ENCODE data around the gene TMEM132D.

The TMEM132D gene

GRCh38 chr12:129494260-129494659 is 409.6 kb downstream of the TMEM132D start:
- no peak overlapping the region for H3K27ac Mint-ChIP-seq
- ATAC-seq (no peak), DNase-seq (no peak)
- no peak overlapping the region for H3K4me3 Mint-ChIP-seq
- H3K9me3 Mint-ChIP-seq = peaks cover 0 to 19% of the 10 kb centered on the region in 2 donors
- peaks cover 11% of the 10 kb centered on the region for H3K27me3 Mint-ChIP-seq
- H3K4me1 Mint-ChIP-seq = no peaks in the 10 kb centered on the region

GRCh38 chr12:129489100-129489676 is 414.6 kb downstream of the TMEM132D start:
- no peaks in the 10 kb centered on the region for H3K27me3 Mint-ChIP-seq
- no peaks in the 10 kb centered on the region for H3K4me1 Mint-ChIP-seq
- ATAC-seq (no peak), DNase-seq (no peak)
- H3K9me3 Mint-ChIP-seq = peaks cover 0 to 9% of the 10 kb centered on the region in 2 donors
- no peak overlapping the region for H3K4me3 Mint-ChIP-seq
- no peak overlapping the region for H3K27ac Mint-ChIP-seq

- H3K27ac Mint-ChIP-seq = no peak overlapping the region
- no peak for ATAC-seq
- no peaks in the 10 kb centered on the region for H3K27me3 Mint-ChIP-seq
- H3K4me3 Mint-ChIP-seq = no peak overlapping the region
- H3K9me3 Mint-ChIP-seq = peaks cover 0 to 9% of the 10 kb centered on the region in 2 donors
- no peaks in the 10 kb centered on the region for H3K4me1 Mint-ChIP-seq
- no peak for DNase-seq
Observed at GRCh38 chr12:129486931-129487330, 416.9 kb downstream of the TMEM132D start.

GRCh38 chr12:129483111-129483893 is 420.5 kb downstream of the TMEM132D start:
- Mint-ChIP-seq H3K4me3 (no peak overlapping the region), H3K27ac (no peak overlapping the region), H3K27me3 (no peaks in the 10 kb centered on the region), H3K4me1 (no peaks in the 10 kb centered on the region), H3K9me3 (peaks cover 6 to 8% of the 10 kb centered on the region in 2 donors)
- no peak for ATAC-seq
- no peak for DNase-seq

GRCh38 chr12:129481921-129482320 is 421.9 kb downstream of the TMEM132D start:
- DNase-seq (no peak), ATAC-seq (no peak)
- Mint-ChIP-seq H3K27ac (no peak overlapping the region), H3K9me3 (peaks cover 6 to 8% of the 10 kb centered on the region in 2 donors), H3K4me3 (no peak overlapping the region), H3K27me3 (no peaks in the 10 kb centered on the region), H3K4me1 (no peaks in the 10 kb centered on the region)

GRCh38 chr12:129470196-129470595 is 433.6 kb downstream of the TMEM132D start:
- no peak overlapping the region for H3K27ac Mint-ChIP-seq
- no peaks in the 10 kb centered on the region for H3K27me3 Mint-ChIP-seq
- peaks cover 0 to 10% of the 10 kb centered on the region in 2 donors for H3K9me3 Mint-ChIP-seq
- ATAC-seq (no peak), DNase-seq (no peak)
- H3K4me3 Mint-ChIP-seq = no peak overlapping the region
- H3K4me1 Mint-ChIP-seq = no peaks in the 10 kb centered on the region

- H3K4me3 Mint-ChIP-seq = no peak overlapping the region
- H3K4me1 Mint-ChIP-seq = no peaks in the 10 kb centered on the region
- H3K27ac Mint-ChIP-seq = no peak overlapping the region
- ATAC-seq (no peak), DNase-seq (no peak)
- H3K27me3 Mint-ChIP-seq = no peaks in the 10 kb centered on the region
- peaks cover 0 to 10% of the 10 kb centered on the region in 2 donors for H3K9me3 Mint-ChIP-seq
Observed at GRCh38 chr12:129467726-129468125, 436.1 kb downstream of the TMEM132D start.

GRCh38 chr12:129467289-129467688 is 436.5 kb downstream of the TMEM132D start:
- ATAC-seq = no peak
- Mint-ChIP-seq H3K4me3 (no peak overlapping the region), H3K4me1 (no peaks in the 10 kb centered on the region)

GRCh38 chr12:129466499-129466898 is 437.3 kb downstream of the TMEM132D start:
- no peaks in the 10 kb centered on the region for H3K4me1 Mint-ChIP-seq
- H3K27ac Mint-ChIP-seq = no peak overlapping the region
- DNase-seq (no peak), ATAC-seq (no peak)
- no peak overlapping the region for H3K4me3 Mint-ChIP-seq
- peaks cover 8 to 11% of the 10 kb centered on the region in 2 donors for H3K9me3 Mint-ChIP-seq
- H3K27me3 Mint-ChIP-seq = no peaks in the 10 kb centered on the region

More at GRCh38 chr12:129467289-129467688, 436.5 kb downstream of the TMEM132D start:
- Mint-ChIP-seq H3K9me3 (peaks cover under 1 to 10% of the 10 kb centered on the region in 2 donors), H3K27me3 (no peaks in the 10 kb centered on the region), H3K27ac (no peak overlapping the region)
- no peak for DNase-seq

- H3K9me3 Mint-ChIP-seq = peaks cover 20 to 37% of the 10 kb centered on the region in 2 donors
- H3K4me1 Mint-ChIP-seq = no peaks in the 10 kb centered on the region
- ATAC-seq = no peak
- DNase-seq = no peak
- no peak overlapping the region for H3K27ac Mint-ChIP-seq
- no peak overlapping the region for H3K4me3 Mint-ChIP-seq
- H3K27me3 Mint-ChIP-seq = no peaks in the 10 kb centered on the region
Observed at GRCh38 chr12:129459886-129460285, 443.9 kb downstream of the TMEM132D start.

- ATAC-seq = no peak
Observed at GRCh38 chr12:129446696-129447095, 457.1 kb downstream of the TMEM132D start.

GRCh38 chr12:129440278-129440677 is 463.5 kb downstream of the TMEM132D start:
- Mint-ChIP-seq H3K9me3 (peaks cover 0 to 6% of the 10 kb centered on the region in 2 donors), H3K4me3 (no peak overlapping the region), H3K27me3 (no peaks in the 10 kb centered on the region), H3K27ac (no peak overlapping the region), H3K4me1 (no peaks in the 10 kb centered on the region)
- ATAC-seq = no peak
- no peak for DNase-seq

More at GRCh38 chr12:129446696-129447095, 457.1 kb downstream of the TMEM132D start:
- H3K9me3 Mint-ChIP-seq = peaks cover 0 to 5% of the 10 kb centered on the region in 2 donors
- no peak for DNase-seq
- H3K27me3 Mint-ChIP-seq = no peaks in the 10 kb centered on the region
- H3K4me3 Mint-ChIP-seq = no peak overlapping the region
- H3K4me1 Mint-ChIP-seq = no peaks in the 10 kb centered on the region
- no peak overlapping the region for H3K27ac Mint-ChIP-seq

GRCh38 chr12:129434790-129435189 is 469.0 kb downstream of the TMEM132D start:
- peaks cover 14 to 17% of the 10 kb centered on the region in 2 donors for H3K9me3 Mint-ChIP-seq

GRCh38 chr12:129428240-129428936 is 475.4 kb downstream of the TMEM132D start:
- Mint-ChIP-seq H3K4me1 (no peaks in the 10 kb centered on the region), H3K9me3 (peaks cover 11 to 14% of the 10 kb centered on the region in 2 donors), H3K27me3 (no peaks in the 10 kb centered on the region), H3K27ac (no peak overlapping the region), H3K4me3 (no peak overlapping the region)
- DNase-seq (no peak), ATAC-seq (no peak)

More at GRCh38 chr12:129434790-129435189, 469.0 kb downstream of the TMEM132D start:
- Mint-ChIP-seq H3K27me3 (no peaks in the 10 kb centered on the region), H3K4me1 (no peaks in the 10 kb centered on the region), H3K27ac (no peak overlapping the region), H3K4me3 (no peak overlapping the region)
- DNase-seq (no peak), ATAC-seq (no peak)

- Mint-ChIP-seq H3K27me3 (no peaks in the 10 kb centered on the region), H3K27ac (no peak overlapping the region), H3K4me1 (no peaks in the 10 kb centered on the region), H3K4me3 (no peak overlapping the region), H3K9me3 (peaks cover 0 to 4% of the 10 kb centered on the region in 2 donors)
- ATAC-seq (no peak), DNase-seq (no peak)
Observed at GRCh38 chr12:129423041-129423580, 480.7 kb downstream of the TMEM132D start.
